Osteocyte (in vitro differentiated cells): Measurements from ENCODE around the gene SAMD7. TPM values are rescaled to one million over a fixed set of nuclear protein-coding genes. Genes with fewer than 3 reads are reported as not detected.

ENCODE experiments used
- DNase-seq: peaks from one replicate; pipeline ENCODE4 v3.0.0; 2021; ENCODE audit warnings: mixed read lengths; ENCODE audit not compliant: unreplicated experiment; ENCODE audit errors: extremely low spot score
- H3K27ac Mint-ChIP-seq: one replicate; pipeline ENCODE4 v1.8.0; 2021; ENCODE audit warnings: mild to moderate bottlenecking, mixed read lengths; ENCODE audit not compliant: unreplicated experiment
- H3K27me3 Mint-ChIP-seq: one replicate; pipeline ENCODE4 v1.8.0; 2021; ENCODE audit warnings: mixed read lengths; ENCODE audit not compliant: unreplicated experiment
- H3K36me3 Mint-ChIP-seq: one replicate; pipeline ENCODE4 v1.8.0; 2021; ENCODE audit warnings: mixed read lengths; ENCODE audit not compliant: unreplicated experiment
- H3K4me1 Mint-ChIP-seq: one replicate; pipeline ENCODE4 v1.8.0; 2021; ENCODE audit warnings: mixed read lengths; ENCODE audit not compliant: unreplicated experiment
- H3K4me3 Mint-ChIP-seq: one replicate; pipeline ENCODE4 v1.8.0; 2021; ENCODE audit warnings: mild to moderate bottlenecking, moderate library complexity, mixed read lengths; ENCODE audit not compliant: unreplicated experiment
- H3K9me3 Mint-ChIP-seq: one replicate; pipeline ENCODE4 v1.8.0; 2021; ENCODE audit warnings: mixed read lengths; ENCODE audit not compliant: unreplicated experiment
- total RNA-seq: library from RNA; stranded (reverse); gene quantifications from 2 replicates; pipeline ENCODE4 v1.2.1, GENCODE V29; 2021
- TF ChIP-seq, protein P1 (sequence below): fragments of 200-600 bp; sonication (generic); IDR thresholded peaks from 2 replicates; pipeline ENCODE4 v1.5.0; 2021; ENCODE audit warnings: antibody characterized with exemption, mild to moderate bottlenecking, moderate library complexity

The SAMD7 gene
- total RNA-seq, 1 donor from 2014 or later: not detected

DNA sequence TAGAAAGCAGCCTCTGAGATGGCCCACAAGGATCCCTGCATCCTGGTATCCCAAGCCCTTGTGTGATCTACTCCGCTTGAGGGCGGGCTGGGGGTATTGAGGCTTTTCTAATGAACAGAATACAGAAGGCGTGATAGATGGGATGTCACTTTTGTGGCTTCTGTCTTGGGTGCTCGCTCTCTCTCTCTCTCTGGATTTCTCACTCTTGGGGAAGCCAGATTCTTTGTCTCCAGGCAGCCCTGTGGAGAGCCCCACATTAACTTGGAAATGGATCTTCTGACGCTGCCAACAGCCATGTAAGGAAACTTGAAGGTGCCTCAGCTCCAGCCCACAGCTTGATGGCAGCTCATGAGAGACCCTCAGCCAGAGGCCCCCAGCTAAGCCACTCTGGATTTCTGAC, 28.4 kb downstream of the SAMD7 start:
- Mint-ChIP-seq H3K9me3 (no peaks in the 10 kb centered on the region), H3K36me3 (no peaks in the 10 kb centered on the region), H3K4me1 (no peaks in the 10 kb centered on the region), H3K27ac (no peak overlapping the region), H3K4me3 (no peak overlapping the region), H3K27me3 (peaks cover 56% of the 10 kb centered on the region)
- TF ChIP-seq, protein P1, sequence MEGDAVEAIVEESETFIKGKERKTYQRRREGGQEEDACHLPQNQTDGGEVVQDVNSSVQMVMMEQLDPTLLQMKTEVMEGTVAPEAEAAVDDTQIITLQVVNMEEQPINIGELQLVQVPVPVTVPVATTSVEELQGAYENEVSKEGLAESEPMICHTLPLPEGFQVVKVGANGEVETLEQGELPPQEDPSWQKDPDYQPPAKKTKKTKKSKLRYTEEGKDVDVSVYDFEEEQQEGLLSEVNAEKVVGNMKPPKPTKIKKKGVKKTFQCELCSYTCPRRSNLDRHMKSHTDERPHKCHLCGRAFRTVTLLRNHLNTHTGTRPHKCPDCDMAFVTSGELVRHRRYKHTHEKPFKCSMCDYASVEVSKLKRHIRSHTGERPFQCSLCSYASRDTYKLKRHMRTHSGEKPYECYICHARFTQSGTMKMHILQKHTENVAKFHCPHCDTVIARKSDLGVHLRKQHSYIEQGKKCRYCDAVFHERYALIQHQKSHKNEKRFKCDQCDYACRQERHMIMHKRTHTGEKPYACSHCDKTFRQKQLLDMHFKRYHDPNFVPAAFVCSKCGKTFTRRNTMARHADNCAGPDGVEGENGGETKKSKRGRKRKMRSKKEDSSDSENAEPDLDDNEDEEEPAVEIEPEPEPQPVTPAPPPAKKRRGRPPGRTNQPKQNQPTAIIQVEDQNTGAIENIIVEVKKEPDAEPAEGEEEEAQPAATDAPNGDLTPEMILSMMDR: no peak
- no peak for DNase-seq

DNA sequence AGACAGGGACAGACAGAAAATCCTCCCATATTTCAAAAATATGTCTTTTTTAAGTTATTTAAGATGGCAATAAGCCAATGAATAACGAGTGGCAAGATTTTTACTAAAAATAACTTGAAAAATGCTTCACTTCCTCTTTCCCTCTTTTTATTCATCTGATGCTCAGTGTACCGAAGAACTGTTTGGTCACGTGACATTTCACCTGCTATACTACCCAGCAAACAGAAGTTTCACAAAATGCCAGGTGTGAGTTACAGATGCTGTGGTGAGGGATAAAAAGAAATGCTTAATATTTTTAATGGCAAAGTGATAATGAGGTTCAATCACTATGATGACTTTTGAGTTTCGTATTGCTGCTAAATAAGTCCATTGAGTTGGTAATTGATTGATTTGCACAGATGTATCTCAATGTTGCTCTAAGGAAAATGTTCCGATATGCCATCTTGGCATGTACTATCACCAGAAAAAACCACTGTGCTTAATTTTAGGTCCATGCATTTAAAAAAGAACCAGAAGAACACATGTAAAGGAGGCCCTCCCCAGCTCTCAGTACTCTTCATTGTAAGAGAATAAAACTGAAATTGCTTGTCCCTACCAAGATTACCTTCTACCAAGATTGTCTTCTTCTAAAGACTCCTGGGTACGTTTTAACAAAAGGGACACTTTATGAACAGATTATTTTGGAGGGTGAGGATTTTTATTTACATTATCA, 29.3 kb downstream of the SAMD7 start:
- Mint-ChIP-seq H3K9me3 (no peaks in the 10 kb centered on the region), H3K36me3 (no peaks in the 10 kb centered on the region), H3K4me3 (no peak overlapping the region), H3K27ac (no peak overlapping the region), H3K27me3 (peaks cover 53% of the 10 kb centered on the region), H3K4me1 (no peaks in the 10 kb centered on the region)
- TF ChIP-seq, protein P1: no peak
- no peak for DNase-seq

DNA sequence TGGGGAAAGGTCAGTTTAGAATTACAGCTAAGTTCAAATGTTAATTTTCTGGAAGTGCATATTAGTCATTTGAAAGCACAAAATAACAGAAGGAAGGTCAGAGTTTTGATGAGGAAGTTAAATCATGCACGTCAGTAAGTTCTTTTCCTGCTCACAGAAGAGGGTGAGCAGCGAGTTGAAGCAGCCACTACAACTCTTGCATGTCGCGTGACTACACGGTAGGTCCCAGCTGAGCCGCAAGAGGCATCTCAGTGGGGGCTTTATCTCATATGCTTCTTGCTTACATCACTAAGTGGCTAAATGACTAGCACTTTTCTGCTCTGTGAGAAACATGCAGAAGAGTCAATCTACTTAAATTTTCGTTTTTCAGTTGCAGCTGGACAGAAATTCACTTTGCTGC, 33.9 kb downstream of the SAMD7 start:
- H3K4me3 Mint-ChIP-seq: no peak overlapping the region
- H3K9me3 Mint-ChIP-seq: no peaks in the 10 kb centered on the region
- DNase-seq: no peak

DNA sequence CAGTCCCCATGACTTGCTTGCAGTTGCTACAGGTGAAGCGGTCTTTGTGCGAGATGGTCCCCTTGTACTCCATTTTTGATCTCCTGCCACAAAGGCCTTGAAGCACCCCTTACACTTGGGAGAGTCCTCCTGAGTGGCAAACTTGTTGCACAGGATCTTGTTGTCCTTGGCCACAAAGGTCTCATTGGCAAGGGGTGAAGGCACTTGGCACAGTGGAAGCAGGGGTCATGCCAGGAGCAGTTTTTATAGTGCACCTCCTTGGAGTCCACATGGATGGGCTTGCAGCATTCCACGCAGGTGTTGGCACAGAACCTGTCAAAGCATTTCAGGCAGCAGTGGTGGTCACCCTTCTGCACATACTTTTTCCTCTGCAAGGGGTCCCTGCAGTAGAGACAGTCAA, 35.0 kb downstream of the SAMD7 start:
- peaks cover 29% of the 10 kb centered on the region for H3K27me3 Mint-ChIP-seq
- H3K9me3 Mint-ChIP-seq: no peaks in the 10 kb centered on the region
- no peaks in the 10 kb centered on the region for H3K4me1 Mint-ChIP-seq
- H3K4me3 Mint-ChIP-seq: no peak overlapping the region
- no peak for DNase-seq
- TF ChIP-seq, protein P1: no peak
- no peaks in the 10 kb centered on the region for H3K36me3 Mint-ChIP-seq
- no peak overlapping the region for H3K27ac Mint-ChIP-seq

More for the DNA sequence above, 33.9 kb downstream of the SAMD7 start:
- H3K4me1 Mint-ChIP-seq: no peaks in the 10 kb centered on the region
- TF ChIP-seq, protein P1: no peak
- peaks cover 40% of the 10 kb centered on the region for H3K27me3 Mint-ChIP-seq
- no peaks in the 10 kb centered on the region for H3K36me3 Mint-ChIP-seq
- no peak overlapping the region for H3K27ac Mint-ChIP-seq

DNA sequence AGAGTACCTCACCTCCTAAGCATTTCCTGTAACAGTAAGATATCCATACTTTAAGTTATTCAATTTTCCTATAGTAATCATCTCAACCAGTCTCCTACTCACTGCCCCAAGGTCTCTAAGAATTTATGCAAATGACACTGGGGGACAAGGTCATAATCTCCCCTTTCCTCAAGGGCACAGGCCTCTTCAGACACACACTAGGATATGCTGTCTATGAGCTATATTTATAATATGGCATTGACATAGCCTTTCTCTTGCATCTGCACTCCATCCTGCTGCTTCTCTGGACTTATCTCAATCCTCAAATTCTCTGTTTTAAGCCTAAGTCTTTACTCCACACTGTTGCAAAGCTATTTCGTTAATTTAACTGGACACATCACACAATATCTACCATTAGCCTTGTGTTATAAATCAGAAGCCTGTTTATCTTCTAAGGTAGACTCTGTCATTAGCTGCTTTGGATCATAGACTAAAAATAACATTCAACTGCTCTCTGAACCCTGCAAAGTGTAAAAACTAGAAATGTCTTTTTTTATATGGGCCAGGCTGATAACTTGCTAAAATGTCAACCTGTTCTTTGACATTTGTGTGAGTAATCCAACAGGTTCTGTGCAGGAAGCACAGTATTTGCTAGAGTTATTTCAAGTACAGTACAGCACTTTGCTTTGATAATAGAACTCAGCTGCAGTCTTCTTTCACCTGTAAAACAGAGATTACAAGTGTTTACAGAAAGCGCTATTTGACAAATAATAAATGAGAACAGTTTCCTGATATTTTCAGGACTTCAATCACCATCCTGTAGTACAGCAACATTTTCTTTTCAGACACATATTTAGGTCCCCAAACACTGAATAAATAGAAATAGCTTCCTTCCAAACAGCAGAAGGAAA, 37.4 kb downstream of the SAMD7 start:
- Mint-ChIP-seq H3K36me3 (no peaks in the 10 kb centered on the region), H3K27me3 (peaks cover 19% of the 10 kb centered on the region), H3K4me3 (no peak overlapping the region), H3K27ac (no peak overlapping the region), H3K4me1 (no peaks in the 10 kb centered on the region), H3K9me3 (no peaks in the 10 kb centered on the region)
- TF ChIP-seq, protein P1: no peak
- no peak for DNase-seq
